Fibroblast of lung (primary cell): ENCODE measurements around the gene PPP1R12A.

Experiments used
- CTCF ChIP-seq, 2 donors: IDR thresholded peaks in 1 of 2; conservative IDR thresholded peaks in 1 of 2; 1 replicate in 1 of 2; 2 replicates in 1 of 2; pipeline ENCODE4 v1.5.1; 2011 to 2012; ENCODE audit warnings: low read length in 2 of 2, control low read depth in 1 of 2, inconsistent platforms in 1 of 2, low read depth in 1 of 2, mild to moderate bottlenecking in 1 of 2
- EZH2 ChIP-seq: IDR thresholded peaks from 2 replicates; pipeline ENCODE4 v1.5.1; 2012; ENCODE audit warnings: low read length, control low read depth, mild to moderate bottlenecking; ENCODE audit errors: missing control alignments

- no peak for TF ChIP-seq CTCF (conservative IDR thresholded peaks at IDR 0.05 in 1 of 2, IDR thresholded peaks at IDR 0.05 in 1 of 2; ENCODE audit: low read depth in 1 of 2, low read length in 2 of 2)
- TF ChIP-seq EZH2, result no peak
These were observed 57.7 kb downstream of the PPP1R12A start for GRCh38 chr12:79877246-79877645.
